Middle frontal gyrus (tissue), 1 donor: ENCODE data around the gene ALDOC.

Experiments
- DNase-seq: peaks from one replicate; pipeline ENCODE4 v3.0.0-alpha.2; 2015; ENCODE audit warnings: low spot score; ENCODE audit errors: extremely low spot score

Gene ALDOC

DNA sequence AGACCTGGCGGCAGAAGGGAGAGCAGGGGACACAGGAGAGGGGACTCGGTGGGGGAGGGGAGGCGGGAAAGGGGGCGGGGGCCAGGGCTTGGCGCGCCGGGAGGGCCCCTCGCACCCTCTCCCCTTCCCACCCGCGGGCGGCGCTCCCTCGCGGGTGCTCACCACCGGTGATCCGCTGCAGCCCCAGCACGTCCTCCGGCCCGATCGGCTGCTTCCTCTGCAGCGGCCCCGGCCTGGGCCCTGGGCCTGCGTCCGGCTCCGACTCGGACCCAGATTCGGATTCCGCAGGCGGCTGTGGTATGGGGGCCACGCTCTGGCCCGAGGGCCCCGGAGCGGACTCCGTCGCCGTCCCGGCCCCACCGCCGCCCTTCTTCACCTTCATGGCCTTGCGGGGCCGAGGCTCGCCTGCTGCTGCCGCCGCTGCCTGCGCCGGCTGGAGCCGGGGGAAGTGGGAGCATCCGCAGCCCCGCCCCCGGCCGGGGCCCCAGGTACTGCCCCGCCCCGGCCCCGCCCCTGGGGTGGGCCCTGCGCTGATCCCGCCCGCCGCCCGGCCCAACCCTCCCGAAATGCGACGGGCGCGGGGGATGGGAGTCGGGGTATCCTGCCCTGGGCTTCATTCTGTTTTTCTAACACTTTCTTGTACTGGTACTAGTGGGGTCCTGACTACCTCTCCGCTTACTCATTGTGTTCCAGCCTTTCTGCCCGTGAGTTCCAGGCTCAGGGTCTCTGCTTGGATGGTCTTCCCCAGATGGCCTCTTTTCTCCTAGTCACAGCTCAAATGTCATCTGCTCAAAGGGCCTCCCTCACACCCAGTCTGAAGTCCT is 24.3 kb downstream of the ALDOC start, which contains the start of gene UNC119:
Gene UNC119 (minus strand): TSS at position 449 of the 824 bp plus-strand sequence. CDS start 67 bp downstream, at position 382.
- DNase-seq: peak; percentile 36

GRCh38 chr17:28551421-28552175 is 25.1 kb downstream of the ALDOC start:
- no peak for DNase-seq

- no peak for DNase-seq
Measured at GRCh38 chr17:28550858-28551257, 25.8 kb downstream of the ALDOC start.

- no peak for DNase-seq
Measured at GRCh38 chr17:28549236-28550132, 27.2 kb downstream of the ALDOC start.

GRCh38 chr17:28548417-28549130 is 28.1 kb downstream of the ALDOC start:
- no peak for DNase-seq

GRCh38 chr17:28547623-28548416 is 28.9 kb downstream of the ALDOC start:
- peak; percentile 14 for DNase-seq

DNA sequence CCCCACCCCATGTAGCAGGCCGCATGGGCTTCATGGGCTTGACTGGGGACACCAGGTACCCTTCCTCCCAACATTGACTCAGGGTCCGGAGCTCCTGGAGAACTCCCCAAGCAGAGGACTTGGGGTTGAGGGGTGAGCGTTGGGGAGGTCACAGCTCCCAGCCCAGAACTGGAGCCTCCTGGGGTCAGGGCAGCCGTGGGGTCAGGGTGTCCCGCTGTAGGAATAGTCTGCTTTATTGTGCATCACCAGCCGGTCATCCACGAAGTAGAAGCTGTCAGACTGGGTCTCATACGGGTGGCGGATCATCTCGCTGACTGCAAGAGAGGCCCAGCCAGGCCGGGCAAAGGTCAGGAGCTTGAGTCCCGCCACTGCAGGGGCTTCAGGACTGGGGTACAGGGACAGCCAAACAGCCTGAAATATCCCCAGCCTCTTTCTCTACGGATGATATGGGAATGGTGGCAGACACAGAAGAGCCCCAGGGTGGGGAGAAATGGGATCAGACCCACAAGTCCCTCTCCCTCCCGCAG is 29.5 kb downstream of the ALDOC start:
- no peak for DNase-seq

GRCh38 chr17:28545787-28546415 is 30.8 kb downstream of the ALDOC start:
- DNase-seq: no peak

GRCh38 chr17:28545141-28545503 is 31.6 kb downstream of the ALDOC start:
- DNase-seq: no peak

DNA sequence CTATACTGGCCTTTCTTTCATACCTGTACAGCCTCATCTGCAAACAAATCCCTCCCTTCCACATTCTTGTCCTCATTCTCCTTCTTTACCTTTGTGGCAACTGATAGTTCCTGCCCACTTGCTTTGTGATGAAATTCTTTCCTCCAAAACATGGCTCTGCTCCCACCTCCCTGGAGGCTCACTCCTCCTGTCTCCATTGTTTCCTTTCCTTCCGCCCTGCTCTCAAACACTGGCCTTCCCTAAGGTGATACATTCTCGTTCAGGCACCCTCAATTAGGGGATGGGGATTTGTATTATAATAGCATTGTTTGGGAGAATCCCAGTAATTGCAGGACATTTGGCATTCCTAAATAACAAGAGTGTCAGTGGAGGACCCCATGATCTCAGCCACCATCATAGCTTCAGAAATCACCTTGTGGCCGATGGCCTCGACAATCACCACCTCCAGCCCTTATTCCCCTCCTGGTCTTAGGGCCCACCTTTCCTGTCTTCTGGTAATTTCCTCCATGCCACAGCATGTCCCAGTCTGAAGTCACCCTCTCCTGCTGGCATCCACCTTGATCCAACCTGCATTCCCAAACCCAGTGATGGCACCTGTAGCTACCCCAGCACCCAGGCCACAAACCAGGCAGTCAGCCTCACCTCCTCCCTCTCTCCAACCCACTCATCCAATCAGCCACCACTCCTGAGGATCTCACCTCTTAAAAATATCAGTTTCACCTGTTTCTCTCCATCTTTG is 32.1 kb downstream of the ALDOC start:
- no peak for DNase-seq

DNA sequence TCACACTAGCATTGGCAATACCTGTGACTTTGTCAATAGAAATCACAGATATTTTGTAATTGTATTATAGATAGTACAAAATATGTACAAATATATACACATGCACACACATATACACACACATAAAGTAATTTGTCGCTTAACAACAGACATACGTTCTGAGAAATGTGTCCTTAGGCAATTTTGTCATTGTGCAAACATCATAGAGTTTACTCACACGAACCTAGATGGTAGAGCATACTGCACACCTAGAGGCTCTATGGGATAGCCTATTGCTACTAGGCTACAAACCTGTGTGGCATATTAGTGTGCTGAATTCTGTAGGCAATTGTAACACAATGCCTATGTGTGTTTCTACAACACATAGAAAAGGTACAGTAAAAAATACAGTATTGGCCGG is 35.3 kb downstream of the ALDOC start:
- DNase-seq: no peak

DNA sequence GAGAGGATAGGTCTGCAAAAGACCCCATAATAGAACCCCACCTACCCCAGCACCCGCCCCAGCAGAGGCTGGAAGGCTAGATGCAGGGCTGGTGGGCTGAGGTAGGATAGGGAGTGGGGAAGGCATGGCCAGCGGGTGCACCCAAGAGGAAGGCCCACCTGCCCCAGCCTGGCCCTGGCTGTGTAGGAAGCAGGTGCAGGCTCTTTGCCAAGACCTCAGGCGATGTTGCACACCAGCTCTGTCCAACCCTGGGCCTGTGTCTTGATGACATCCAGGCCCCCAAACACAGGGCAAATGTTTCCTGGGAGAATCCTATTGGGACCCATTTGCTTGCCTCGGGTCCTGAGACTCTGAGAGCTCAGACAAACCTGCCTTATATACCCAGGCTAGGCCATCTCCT is 36.5 kb downstream of the ALDOC start:
- DNase-seq: no peak

GRCh38 chr17:28538296-28538895 is 38.3 kb downstream of the ALDOC start:
- DNase-seq: no peak

GRCh38 chr17:28537219-28537610 is 39.5 kb downstream of the ALDOC start:
- no peak for DNase-seq

DNA sequence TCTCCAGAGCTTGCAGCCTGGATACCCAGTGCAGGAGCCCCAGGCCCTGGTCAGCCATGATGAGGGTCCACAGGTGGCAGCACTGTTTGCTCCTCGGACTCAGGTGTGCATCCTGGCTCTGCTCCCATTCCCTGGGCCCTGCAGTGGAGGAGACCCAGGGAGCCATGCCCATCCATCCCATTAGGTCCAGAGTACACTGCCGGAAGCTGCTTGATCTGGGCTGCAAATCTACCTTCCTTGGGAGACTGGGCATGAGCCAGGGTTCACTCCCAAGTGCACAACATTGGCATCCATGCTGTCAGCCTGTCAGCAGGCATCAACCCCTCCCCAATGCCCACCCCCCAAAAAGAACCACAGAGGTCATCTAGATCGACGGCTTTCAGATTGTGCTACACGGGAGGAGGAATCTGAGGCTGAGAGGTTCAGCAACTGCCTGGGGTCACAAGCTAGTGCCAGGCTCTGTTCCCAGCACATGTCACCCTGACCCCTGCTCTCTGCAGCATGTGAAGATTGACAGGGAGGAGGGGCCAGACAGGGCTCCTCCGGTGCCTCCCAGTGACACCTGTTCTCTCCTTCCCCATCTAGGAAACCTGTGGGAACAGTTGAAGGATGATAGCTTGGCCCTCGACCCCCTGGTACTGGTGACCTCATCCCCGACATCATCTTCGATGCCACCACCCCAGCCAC is 40.0 kb downstream of the ALDOC start:
- no peak for DNase-seq

DNA sequence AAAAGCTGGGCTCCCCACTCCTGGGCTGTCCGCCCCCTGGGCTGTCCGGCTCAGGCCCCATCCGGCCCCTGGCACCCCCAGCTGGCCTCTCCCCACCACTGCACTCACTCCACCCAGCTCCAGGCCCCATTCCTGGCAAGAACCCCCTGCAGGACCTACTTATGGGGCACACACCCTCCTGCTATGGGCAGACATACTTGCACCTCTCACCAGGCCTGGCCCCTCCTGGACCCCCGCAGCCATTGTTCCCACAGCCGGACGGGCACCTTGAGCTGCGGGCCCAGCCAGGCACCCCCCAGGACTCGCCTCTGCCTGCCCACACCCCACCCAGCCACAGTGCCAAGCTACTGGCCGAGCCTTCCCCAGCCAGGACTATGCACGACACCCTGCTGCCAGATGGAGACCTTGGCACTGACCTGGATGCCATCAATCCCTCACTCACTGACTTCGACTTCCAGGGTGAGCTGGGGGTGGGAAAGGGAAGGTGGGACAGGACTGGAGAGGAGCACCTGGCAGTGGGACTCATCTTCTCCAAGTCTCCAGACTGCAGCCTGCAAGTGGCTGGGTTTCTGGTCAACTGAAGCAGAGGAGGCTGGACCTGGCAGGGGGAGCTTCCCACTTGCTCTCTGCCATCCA is 41.8 kb downstream of the ALDOC start:
- DNase-seq: no peak

GRCh38 chr17:28533091-28533807 is 43.4 kb downstream of the ALDOC start:
- no peak for DNase-seq
